Activated T-helper 1 cell treated with Interleukin-2 at 50 U/mL for 16 hours (primary cell): Measurements from ENCODE around the gene FMC1.
A peak's percentile ranks its signal among the peaks of the same experiment; 100 is the strongest.
"Not testable (repeated sequence)": the region's sequence is repeated elsewhere in the genome, so short reads cannot be mapped to it uniquely, and the experiment has no call there.

ENCODE experiments used
- DNase-seq: peaks from one replicate; pipeline ENCODE4 v3.0.0-alpha.2; 2020; ENCODE audit warnings: low read depth

Gene FMC1

DNA sequence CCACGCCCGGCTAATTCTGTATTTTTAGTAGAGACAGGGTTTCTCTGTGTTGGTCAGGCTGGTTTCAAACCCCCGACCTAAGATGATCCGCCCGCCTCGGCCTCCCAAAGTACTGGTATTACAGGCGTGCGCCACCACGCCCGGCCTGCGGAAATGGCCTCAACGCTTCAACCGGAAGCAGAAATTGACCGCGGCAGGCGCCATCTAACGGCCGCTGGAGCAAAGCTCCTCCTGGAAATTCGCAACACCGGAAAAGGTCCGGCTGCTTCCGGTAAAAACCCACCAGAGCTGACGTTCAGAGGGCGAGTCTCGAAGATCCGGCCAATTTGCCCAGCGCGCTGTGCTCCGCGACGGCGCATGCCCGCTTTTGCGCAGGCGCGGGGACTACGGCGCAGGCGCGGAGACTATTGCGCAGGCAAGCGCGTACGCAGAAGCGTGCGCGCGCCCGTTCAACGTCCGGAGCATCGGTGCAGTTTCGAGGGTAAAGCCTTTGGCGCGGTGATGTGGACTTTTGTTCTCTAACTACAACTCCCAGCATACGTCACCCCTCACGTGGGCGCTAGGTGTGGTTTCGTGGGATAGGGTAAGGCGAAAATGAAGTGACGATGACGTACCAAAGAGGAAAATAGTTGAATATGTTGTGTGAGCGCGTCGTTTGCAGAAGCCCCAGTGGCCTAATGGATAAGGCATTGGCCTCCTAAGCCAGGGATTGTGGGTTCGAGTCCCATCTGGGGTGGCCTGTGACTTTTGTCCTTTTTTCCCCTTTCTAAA is 915 bp upstream of the FMC1 start:
- peak; percentile 94 for DNase-seq

DNA sequence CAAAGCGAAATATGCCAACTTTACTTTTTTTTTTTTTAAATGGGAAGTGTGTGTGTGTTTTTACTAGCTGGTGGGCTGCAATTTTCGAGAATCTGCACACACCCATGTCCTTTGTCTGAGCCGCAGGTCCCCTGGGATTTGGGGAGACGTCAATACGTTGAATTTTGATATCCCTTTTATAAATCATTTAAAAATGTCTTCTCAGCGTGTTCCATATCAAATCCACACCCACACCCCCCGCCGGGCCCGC is 404 bp upstream of the FMC1 start:
- no peak for DNase-seq

GRCh38 chr7:139341776-139342226 is 664 bp downstream of the FMC1 start:
- DNase-seq: no peak

GRCh38 chr7:139345042-139345441 is 3.9 kb downstream of the FMC1 start:
- no peak for DNase-seq

- DNase-seq: no peak
These were observed 9.9 kb downstream of the FMC1 start for GRCh38 chr7:139351027-139351426.

DNA sequence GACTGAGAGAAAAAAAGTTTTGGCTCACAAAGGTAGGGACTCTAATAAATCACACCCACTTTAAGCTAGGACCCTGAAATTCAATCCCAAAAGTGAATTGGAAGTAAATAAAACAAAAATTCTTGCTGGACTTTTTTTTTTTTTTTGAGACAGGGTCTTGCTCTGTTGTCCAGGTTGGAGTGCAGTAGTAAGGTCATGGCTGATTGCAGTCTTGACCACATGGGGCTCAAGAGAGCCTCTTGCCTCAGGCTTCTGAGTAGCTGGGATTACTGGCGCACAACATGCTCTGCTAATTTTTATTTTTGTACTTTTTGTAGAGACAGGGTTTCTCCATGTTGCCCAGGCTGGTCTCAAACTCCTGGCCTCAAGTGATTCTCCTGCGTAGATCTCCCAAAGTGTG is 13.6 kb downstream of the FMC1 start:
- no peak for DNase-seq

DNA sequence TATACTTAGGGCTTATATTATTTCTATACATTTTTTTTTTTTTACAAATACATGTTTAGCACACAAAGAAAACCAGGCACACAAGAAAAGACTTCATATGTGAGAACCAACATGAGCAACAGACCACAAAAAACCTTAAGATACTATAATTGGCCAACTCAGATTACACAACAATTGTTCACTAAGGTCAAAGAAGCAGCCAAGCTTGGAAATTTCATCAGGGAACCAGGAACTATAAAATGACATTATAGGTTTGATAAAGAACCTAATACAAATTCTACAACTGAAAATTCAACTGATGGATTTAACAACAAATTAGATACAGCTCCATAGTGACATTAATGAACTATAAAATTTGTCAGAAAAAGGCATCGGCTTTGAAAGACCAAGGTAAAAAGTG is 14.2 kb downstream of the FMC1 start:
- no peak for DNase-seq

GRCh38 chr7:139357729-139358506 is 16.8 kb downstream of the FMC1 start:
- not testable (repeated sequence) for DNase-seq

- peak; percentile 9 for DNase-seq
These were observed 17.6 kb downstream of the FMC1 start for GRCh38 chr7:139358541-139359365.

DNA sequence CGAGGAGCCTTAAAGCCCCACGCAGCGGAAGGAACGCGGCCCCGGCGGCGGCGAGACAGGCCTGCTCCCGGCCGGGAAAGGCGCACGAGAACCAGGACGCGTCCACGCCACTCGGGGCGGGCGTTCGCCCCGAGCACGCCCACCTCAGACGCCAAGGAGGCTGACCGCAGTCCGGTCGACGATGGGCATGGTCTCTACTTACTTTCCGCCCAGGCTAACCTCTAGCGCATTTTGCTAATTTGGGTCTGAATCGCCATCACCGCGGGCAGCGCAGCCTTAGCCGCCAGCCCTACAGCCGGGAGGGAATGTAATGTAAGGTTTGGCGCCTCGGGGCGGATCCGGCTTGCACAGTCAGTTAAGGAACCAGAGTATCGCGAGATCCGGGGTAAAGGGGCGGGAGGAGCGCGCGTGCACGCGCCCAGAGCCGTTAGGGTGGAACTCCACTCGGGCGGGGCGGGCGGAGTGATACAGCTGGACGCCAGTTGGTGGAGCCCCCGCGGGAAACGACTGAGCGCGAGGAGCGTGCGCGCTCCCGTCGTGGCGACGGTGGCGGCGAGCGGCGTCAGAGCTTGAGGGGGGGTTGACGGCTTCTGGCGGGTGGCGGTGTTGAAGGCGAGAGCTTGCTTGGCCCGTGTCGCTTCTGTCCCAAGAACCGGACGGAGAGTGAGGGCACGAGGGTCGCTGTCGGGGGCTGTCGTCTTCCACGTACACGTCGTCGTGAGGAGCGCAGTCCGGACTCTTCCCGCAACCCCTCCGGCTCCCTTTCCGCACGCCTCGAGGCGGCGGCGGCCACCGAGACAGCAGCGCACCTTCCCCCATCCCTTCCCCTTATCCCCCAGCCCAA is 18.5 kb downstream of the FMC1 start, which contains the start of gene LUC7L2:
TSS of gene LUC7L2 (plus strand) at position 529 of the 844 bp plus-strand sequence. CDS start 368 bp downstream, outside the sequence.
- peak; percentile 99 for DNase-seq

GRCh38 chr7:139360210-139360947 is 19.2 kb downstream of the FMC1 start:
- peak; percentile 96 for DNase-seq

DNA sequence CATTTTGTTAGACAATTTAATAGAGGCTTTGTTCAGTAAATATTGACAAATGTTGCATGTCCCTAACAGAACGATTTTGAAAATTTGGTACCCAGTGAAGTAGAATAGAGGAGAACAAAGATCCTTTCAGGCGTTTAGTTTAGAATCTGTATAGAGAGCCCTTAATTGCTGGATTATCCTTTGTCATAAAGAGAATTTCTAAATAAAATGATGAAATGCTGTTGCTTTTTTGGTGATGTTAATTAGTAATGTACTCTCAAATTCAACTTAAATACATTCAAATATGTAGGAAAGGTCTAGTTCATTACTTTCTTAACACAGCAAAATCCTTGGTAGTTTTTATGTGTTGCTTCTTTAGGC is 19.8 kb downstream of the FMC1 start:
- no peak for DNase-seq

GRCh38 chr7:139361523-139361922 is 20.4 kb downstream of the FMC1 start:
- DNase-seq: no peak

GRCh38 chr7:139362302-139362701 is 21.2 kb downstream of the FMC1 start:
- DNase-seq: no peak

GRCh38 chr7:139362981-139363380 is 21.8 kb downstream of the FMC1 start:
- DNase-seq: no peak

- DNase-seq: no peak
These were observed 24.2 kb downstream of the FMC1 start for GRCh38 chr7:139365336-139365735.

DNA sequence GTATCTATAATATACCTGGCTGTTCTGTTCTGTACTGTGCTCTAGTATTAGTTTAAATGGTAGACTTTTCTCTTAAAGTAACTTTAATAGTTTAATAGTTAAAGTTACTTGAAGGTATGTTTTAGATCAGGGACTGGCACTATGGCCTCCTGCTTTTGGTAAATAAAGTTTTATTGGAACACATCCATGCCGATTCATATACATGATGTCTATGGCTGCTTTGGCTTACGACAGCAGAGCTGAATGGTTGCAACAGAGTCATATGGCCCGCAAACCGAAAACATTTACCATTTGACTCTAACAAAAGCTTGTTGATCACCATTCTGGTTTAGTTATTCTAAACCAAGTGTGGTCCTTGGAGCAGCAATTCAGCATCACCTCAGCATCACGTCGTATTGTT is 25.3 kb downstream of the FMC1 start:
- no peak for DNase-seq

- DNase-seq: no peak
These were observed 26.5 kb downstream of the FMC1 start for GRCh38 chr7:139367438-139368155.

GRCh38 chr7:139370301-139370942 is 29.3 kb downstream of the FMC1 start:
- DNase-seq: no peak

DNA sequence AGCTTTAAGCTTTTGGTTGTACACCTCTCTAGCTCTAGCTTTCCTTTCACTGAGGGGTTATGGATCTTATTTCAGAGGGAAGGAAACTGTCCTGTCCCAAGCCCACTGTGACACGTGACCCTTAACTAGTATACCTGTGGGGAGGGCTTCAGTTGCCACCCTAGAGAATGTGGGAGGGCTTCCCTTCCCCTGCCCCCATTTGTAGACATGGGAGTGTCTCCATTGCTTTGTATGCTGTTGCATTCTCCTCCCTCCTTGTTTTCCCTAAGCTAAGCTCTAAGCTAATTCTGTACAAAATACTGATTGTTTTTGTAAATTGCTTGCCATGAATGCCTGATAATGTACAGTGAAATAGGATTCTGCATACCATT is 29.8 kb downstream of the FMC1 start:
- DNase-seq: no peak
